NCI-H1694 treated with DMSO at 0.1 percent for 48 hours (cell line): ENCODE data around the gene FAM120A.
"Not testable (repeated sequence)": the region's sequence is repeated elsewhere in the genome, so short reads cannot be mapped to it uniquely, and the experiment has no call there.

Source experiments
- DNase-seq: peaks from one replicate; lab custom pipeline; 2025; lab: John Stamatoyannopoulos, UW

The FAM120A gene

GRCh38 chr9:93450945-93451815 lies at the start of gene FAM120A:
Gene FAM120A (plus strand): TSS chr9:93451685. CDS start chr9:93451916, 231 bp downstream.
- peak; percentile 41 for DNase-seq

- DNase-seq: no peak
Observed at GRCh38 chr9:93406371-93406770, 45.1 kb upstream of the FAM120A start.

GRCh38 chr9:93413530-93413929 lies 38.0 kb upstream of the FAM120A start:
- DNase-seq: no peak

DNA sequence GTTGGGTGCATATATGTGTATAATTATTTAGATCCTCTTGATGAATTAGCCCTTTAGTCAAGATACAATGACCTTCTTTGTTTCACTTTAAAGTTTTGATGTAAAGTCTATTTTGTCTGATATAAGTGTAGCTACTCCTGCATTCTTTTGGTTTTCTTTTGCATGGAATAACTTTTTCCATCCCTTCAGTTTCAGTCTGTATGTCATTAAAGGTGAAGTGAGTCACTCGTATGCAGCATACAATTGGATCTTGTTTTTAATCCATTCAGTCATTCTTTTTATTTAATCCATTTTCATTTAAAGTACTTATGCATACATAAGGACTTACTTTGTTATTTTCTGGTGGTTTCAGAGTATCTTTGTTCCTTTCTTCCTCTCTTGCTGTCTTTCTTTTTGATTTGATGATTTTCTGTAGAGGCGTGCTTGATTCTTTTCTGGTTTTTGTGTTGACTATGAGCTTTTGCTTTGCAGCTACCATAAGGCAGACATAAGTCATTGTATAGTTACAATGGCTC lies 36.3 kb upstream of the FAM120A start:
- no peak for DNase-seq

DNA sequence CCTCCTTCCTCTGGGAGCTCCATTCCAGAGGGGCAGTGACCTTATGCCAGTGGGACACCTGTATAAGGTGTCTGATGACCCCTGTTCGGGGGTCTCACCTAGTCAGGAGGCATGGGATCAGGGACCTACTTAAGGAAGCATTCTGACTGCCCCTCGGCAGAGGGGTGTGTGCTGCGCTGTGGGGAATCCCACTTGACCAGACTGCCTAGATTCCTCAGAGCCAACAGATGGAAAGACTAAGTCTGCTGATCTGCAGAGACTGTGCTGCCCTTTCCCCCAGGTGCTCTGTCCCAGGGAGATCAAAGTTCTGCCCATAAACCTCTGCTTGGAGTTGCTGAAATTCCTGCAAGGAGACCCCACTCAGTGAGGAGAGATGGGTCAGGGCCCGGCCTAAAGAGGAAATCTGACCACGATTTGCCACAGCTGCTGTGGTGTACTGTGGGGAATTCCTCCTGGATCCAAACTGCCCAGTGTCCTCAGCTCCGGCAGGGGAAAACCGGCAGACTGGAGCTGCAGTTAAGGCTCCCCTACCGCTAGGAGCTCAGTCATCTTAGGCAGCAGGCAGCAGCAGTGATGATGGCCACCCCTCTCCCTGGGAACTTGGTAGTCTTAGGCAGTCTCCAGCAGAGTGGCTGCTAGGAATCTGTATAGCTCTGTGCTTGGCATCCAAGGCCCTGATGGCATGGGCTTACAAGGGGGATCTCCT lies 34.8 kb upstream of the FAM120A start:
- DNase-seq: no peak

DNA sequence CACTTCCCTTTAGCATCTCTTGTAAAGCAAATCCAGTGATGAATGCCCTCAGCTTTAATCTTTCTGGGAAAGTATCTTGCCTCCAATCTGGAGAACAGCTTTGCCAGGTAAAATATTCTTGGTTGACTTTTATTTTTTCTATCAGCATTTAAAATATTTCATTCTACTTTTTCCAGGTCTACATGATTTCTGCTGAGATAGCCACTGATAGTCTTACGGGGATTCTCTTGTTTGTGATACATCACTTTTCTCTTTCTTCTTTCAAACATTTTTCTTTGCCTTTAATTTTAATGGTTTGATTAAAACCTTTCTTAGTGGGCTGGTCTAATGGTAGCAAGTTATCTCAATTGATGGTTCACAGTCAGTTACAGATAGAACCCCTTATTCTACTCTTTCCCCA lies 33.9 kb upstream of the FAM120A start:
- no peak for DNase-seq

DNA sequence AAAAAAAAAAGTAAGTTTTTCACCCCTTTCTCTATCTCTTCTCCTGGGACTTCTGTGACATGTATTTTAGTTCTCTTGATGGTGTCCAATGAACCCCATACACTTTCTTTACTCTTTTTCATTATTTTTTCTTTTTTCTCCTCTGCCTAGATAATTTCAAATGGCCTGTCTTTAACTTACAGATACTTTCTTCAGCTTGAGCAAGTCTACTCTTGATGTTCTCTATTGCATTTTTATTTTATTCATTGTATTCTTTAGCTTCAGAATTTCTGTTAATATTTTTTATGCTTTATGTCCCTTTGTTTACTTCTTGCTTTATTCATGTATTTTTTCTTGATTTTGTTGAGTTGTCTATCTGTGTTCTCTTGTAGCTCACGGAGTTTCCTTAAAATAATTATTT lies 32.5 kb upstream of the FAM120A start:
- DNase-seq: no peak

GRCh38 chr9:93422977-93423616 lies 28.4 kb upstream of the FAM120A start:
- no peak for DNase-seq

DNA sequence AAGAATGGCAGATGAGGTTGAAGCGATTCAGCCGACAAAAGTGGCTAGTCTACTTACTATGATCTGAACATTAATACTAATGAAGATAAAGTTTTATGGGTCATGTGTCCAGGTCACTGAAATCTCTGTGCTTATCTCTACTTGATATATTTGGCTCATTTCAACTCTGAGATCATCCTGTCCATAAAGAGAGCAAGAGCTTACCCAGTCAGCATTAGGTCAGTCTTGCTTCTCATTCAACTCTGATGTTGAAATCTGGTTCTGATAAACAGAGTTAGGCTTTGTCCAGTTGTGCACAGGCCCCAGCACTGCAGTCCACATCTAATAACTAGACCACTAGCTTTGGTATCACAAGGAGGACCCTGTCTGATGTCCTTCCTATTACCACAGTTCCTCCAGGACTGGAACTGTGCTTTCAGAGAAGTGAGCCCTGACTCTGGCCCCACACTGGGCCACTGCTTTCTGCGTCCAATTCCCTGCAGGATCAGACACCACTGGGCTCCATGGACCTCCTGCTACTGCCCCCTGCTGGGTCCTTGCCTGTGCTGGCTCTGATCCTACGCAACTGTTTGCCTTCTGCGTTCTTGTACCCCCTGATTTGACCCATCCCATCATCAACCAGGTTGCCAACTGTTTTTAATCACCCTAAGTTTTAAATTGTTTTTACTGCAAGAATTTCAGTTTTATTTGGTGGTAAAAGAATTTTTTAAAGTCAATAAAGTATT lies 23.7 kb upstream of the FAM120A start:
- DNase-seq: no peak

DNA sequence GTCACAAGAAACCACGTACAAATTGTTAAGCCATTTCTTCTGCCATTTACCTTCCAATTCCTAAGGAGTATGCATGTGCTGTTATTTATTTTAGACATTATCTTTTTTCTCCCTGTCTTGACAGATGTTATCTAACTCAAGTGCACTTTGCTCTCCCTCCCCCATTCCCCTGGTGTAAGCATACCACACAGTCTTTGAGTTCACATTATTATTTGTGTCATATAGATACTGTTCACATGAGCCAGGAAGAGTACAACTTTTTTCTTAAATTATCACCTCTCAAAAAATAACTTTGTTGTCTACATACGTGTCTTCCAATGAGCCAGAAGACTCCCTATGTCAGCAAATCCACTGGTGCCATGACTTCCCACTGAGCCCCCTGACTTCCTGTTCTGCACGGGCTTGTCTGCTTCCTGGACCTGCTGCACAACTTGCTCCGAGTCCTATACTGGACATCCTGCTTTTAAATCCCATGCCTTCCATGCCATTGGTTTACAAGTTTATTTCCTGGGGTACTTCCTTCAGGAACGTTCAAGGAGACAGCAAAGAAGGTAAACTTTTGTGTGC lies 19.9 kb upstream of the FAM120A start:
- no peak for DNase-seq

DNA sequence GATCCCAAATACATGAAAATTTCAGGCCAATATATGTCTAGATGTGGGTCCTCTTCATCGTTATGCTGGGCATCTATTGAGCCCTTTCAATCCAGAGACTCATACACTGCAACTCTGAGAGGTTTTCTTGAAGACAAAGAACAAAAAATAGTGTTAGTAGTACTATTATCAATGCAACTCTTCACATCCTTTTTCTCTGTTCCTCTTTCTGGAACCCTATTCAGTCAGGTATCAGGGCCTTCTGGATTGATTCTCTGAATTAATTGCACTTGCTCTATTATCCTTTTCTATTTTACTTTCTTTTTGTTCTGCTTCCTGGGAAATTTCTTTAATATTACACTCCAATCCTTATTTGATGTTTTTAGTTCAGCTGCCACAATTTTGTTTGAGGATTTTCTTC lies 18.5 kb upstream of the FAM120A start:
- DNase-seq: no peak

- no peak for DNase-seq
Observed at GRCh38 chr9:93434056-93434455, 17.4 kb upstream of the FAM120A start.

GRCh38 chr9:93435386-93435785 lies 16.1 kb upstream of the FAM120A start:
- DNase-seq: no peak

- no peak for DNase-seq
Observed at GRCh38 chr9:93436218-93436617, 15.3 kb upstream of the FAM120A start.

DNA sequence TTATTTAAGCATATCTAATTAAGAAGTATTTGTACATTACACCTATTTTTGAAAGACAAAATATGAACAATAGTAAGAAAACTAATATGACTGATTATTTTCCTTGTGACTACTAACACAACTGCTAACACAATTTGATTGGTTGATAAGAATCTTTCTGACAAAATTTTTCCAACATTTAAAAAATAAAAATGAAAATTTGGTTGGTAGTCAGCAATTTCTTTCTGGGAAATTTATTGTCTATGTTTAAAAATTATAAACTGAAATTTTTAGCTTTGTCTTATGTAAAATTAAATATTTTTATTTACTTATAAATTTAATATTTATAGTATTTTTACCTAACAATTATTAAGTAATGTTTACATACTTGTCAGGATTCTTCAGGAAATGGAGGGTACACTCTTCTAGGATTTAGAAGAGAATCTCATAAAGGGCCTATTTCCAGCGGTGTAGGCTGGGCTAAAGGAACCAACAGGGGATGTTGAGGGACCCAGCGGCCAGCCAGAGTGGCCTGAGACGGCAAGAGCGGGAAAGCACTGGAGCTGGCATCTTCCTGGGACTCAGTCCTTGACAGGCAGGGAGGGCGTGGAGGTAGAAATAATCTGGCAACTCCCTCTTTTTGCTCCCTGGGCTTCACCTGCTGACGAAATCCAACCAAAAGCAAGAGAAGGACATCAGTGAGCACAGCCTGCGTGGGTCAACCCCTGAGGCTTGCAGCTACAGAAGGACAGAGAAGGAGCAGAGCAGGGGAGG lies 14.7 kb upstream of the FAM120A start:
- DNase-seq: no peak

GRCh38 chr9:93437996-93438395 lies 13.5 kb upstream of the FAM120A start:
- DNase-seq: no peak

- not testable (repeated sequence) for DNase-seq
Observed at GRCh38 chr9:93439301-93439700, 12.2 kb upstream of the FAM120A start.

DNA sequence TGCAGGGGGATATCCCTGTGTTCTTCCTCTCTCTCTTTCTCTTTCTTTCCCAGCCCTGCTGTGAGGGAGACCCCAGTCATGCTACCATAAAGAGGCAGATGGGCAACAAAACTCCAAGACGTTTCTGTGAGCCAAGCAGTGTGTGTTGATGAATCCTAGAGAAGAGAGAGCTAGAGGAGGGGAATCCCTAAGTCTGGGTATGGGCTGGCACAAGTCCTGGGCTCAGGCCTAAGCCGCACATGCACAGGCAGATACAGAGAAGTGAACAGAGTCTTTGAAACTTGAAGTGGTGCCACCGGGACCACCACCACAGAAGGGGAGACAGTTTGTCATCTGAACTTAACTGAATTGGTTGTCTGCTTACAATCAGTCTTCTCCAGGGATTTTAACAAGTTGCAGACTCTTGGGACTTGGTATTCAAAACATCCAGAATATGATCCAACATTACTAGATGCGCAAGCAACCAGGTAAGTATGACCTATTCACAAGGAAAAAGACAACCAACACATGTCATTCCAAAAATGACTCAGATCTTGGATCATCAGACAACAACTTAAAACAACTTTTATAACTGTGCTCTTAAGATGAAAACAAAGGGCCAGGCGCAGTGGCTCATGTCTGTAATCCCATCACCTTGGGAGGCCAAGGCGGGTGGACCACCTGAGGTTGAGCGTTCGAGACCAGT lies 10.4 kb upstream of the FAM120A start:
- no peak for DNase-seq

GRCh38 chr9:93446073-93446472 lies 5.4 kb upstream of the FAM120A start:
- DNase-seq: no peak

GRCh38 chr9:93447655-93448054 lies 3.8 kb upstream of the FAM120A start:
- DNase-seq: no peak
